HG03060 (cell line): ENCODE measurements around the gene TMTC2.

ENCODE experiments used
- ATAC-seq: cut with Tn5 transposase; IDR thresholded peaks from one replicate; pipeline ENCODE4 v1.9.1; 2021; ENCODE audit warnings: low read depth, moderate number of reproducible peaks; ENCODE audit not compliant: unreplicated experiment

The TMTC2 gene

DNA sequence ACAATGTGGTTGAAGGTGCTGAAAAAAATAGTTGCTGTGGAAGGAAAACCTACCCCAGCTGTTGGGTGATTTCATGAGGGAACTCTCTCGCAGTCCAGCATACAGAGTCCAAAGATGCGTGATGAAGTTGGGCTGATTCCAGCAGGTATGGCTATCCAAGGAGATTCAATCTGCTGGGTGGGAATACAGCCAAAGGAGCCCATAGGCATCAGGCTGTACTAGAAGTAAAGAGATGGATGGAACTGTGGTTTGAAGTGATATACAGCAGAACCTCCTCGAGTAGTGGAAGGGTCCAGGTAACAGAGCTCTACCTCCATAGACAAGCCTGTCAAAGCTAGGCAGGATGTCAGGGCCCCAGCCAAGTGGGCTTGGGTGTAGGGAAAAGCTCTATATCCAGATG, 11.5 kb upstream of the TMTC2 start:
- no peak for ATAC-seq

- no peak for ATAC-seq
Measured at GRCh38 chr12:82682326-82682725, 4.4 kb upstream of the TMTC2 start.

- ATAC-seq: no peak
Measured at GRCh38 chr12:82682851-82683261, 3.9 kb upstream of the TMTC2 start.

DNA sequence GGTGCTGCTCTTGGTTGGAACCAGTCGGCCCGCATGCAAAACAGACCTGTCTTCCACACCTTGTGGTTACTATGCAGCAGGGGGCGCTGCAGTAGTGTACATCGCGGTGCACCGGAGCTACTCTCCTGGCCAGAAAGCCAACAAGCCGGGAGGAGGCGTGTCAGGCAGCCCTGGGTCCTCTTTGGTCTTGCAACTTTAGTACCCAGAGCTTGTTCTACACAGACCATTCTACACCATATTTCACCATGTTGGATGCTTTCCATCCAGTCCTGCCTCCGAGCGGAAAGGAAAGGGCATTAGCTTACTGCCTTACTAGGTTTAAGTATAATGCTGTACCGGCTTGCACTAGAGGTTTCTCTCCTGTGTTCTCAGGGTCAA, 927 bp upstream of the TMTC2 start:
- peak; percentile 64 for ATAC-seq

GRCh38 chr12:82687021-82688011, 610 bp downstream of the TMTC2 start:
- ATAC-seq: peak; percentile 7

DNA sequence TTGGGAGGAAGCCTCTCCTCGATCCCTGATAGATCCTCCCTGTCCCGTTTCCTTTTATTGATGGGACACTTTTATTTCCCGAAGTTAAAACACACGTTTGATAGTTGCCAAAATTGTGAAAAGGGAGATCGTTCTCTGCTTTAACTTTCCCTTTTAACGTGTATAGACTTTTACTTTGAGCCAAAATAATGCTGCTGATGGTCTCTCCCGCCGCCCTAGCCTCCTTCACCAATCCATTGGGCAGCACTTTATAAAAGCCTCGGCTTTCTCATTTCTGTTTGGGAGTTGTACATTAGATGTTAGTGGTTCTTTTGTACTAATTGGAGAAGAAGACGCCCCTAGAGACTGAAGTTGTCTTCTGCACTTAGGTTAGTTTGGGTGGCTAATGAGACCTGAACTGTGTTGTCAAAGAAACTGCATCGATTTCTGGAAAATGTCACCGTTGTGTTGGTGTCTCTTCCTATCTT, 1.4 kb downstream of the TMTC2 start:
- ATAC-seq: no peak

DNA sequence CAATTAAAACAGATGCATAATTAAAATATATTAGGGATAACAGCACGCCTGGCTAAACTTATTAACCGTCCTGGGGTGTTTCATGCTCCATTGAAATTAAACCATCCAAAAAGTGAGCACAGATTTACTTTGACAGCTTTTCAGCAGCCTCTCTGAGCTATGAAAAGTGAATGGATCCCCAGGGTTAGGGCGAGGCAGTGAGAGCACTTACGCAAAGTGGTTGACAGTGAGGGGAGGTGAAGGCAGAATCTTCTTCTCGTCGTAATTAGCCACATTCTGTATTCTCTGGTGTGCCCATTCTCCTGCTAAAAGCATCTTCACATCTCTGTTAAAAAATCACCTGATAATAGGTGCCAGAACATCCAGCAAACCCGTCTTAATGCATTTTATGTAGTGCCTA, 1.9 kb downstream of the TMTC2 start:
- no peak for ATAC-seq

- no peak for ATAC-seq
Measured at GRCh38 chr12:82690006-82690405, 3.3 kb downstream of the TMTC2 start.

GRCh38 chr12:82691513-82691912, 4.8 kb downstream of the TMTC2 start:
- no peak for ATAC-seq

DNA sequence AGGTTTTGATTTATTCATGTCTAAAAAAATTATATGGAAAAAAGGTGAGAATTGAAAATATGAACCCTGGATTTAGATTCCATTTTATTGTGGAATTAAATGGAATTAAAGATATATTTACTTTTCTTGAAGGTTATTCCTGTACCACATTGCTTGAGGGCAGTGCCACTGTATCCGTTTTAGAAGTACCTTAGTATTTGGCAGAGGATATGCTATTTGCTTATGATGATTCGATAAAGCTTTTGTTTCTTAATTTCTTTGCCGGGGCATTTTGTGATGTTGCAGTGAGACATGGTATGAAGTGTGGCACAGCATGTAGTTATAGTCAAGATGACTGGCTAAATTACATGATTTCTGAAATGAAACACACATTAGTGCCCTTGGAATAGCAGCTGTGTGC, 7.6 kb downstream of the TMTC2 start:
- no peak for ATAC-seq

DNA sequence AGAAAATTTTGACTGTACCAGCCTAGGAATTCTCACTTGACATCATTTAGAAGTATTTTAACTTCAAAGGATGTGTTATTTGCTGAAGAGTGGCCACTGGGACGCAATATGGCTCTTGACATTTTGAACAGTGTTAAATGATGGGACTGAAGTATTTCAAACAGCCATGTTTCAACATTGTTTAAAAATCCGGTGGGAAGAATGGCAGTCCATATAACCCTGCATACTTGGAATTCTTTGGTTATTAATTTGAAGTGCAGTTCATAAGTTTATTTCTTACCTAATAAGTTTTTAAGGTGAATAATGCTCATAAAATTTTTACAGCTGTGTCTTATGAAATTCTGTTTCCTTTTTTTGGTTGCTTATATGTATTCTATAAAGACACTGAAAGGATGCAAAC, 8.3 kb downstream of the TMTC2 start:
- ATAC-seq: no peak

GRCh38 chr12:82695531-82695930, 8.8 kb downstream of the TMTC2 start:
- ATAC-seq: no peak

DNA sequence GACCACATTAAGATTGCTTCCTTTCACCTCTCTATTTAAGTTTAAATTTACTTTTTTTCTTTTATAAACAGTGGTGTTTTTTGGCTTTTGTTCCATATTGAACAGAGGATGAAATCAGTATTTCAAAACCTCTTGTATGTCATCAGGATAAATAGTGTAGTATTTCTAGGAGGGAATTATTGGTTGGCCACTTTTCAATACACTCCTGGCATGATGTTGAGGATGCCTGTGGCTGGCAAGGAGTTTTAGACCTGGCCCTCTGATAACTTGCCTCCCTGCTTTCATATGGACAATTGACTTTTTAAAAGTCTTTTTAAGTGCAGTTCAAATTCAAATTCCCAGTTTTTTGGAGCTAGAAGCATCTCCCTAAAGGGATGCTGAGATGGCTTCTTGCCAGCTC, 9.8 kb downstream of the TMTC2 start:
- ATAC-seq: no peak

DNA sequence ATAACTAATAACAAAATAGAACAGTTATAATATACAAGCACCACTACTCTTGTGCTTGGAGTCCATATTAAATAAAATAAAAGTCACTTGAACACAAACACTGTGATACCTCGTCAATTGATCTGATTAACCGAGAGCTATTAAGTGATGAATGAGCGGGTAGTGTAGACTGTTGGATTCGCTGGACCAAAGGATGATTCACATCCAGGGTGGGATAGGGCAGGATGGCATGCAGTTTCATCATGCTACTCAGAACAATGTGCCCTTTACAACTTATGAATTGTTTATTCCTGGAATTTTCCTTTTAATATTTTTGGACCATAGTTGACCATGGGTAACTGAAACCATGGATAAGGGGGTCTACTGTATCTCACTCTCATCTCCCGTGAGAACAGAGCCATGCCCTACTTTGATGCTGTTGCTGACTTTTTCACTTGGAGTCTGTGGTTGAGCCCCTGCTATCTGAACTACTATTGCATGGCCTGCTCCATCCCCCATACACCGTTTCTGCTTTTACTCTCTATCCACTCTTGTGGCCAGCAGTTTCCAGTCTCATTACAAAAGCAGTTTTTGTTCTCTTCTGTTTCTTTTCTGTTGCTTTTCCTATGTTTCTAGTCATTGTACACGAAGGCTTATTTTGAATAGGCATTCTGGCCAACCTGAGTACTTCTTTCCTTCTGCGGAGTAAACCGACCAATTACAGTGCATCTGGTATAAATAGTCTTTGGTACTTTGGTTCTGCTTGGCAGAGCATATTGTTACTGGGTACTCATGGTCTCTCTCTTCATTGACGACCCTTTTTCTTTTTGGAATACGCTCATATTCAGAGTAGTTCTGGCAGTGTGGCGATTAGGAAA, 12.2 kb downstream of the TMTC2 start:
- ATAC-seq: no peak

- no peak for ATAC-seq
Measured at GRCh38 chr12:82705774-82706173, 19.1 kb downstream of the TMTC2 start.

- no peak for ATAC-seq
Measured at GRCh38 chr12:82708061-82708879, 21.6 kb downstream of the TMTC2 start.

- no peak for ATAC-seq
Measured at GRCh38 chr12:82709794-82710355, 23.2 kb downstream of the TMTC2 start.

DNA sequence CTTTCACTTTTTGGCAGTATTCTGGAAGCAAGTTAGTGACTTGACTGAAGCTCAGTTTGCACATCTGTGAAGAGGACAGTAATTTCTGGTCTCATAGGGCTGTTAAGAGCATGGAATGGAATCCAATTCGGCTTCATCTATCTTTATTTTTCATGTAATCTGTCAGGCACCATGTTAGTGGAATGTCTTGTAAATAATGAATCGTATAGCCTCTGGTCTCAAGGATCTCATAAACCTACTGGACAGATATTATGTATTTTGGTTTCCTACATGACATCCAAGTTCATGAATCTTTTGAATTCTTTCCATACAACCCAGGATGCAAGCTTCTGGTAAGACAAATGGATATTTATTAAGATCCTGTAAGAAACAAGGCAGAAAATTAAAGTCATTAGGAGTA, 24.0 kb downstream of the TMTC2 start:
- ATAC-seq: no peak

- no peak for ATAC-seq
Measured at GRCh38 chr12:82714427-82714826, 27.7 kb downstream of the TMTC2 start.

DNA sequence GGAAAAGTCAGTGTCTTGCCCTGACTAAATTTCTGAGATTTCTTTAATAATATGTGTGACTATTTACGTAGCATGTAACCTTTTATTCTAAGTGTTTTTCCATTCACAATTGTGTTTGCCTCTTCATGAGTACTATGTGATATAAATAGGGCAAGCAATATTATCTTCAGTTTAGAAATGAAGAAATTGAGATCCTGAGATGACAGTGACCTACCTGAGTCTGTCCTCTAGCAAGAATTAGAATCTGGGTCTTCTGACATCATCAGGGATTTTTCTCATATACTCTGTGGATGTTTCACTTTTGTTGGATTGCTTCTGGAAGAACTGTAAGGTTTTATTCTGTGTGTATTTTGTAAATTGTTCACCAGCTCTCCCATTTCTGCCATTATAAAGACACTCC, 35.0 kb downstream of the TMTC2 start:
- no peak for ATAC-seq
